Thoracic aorta (tissue), 2 donors: Measurements from ENCODE around the gene RNF150. TPM values are rescaled to one million over a fixed set of nuclear protein-coding genes. Genes with fewer than 3 reads are reported as not detected.

Experiments used
- ATAC-seq: fragments of 150-250 bp; one replicate; pipeline ENCODE4 v1.8.0; 2017; ENCODE audit warnings: low read depth; ENCODE audit not compliant: insufficient number of reproducible peaks, low FRiP score
- DNase-seq: peaks from one replicate; pipeline ENCODE4 v3.0.0-alpha.2; 2020; ENCODE audit warnings: low spot score
- H3K27ac ChIP-seq, 2 donors: fragments of 200-600 bp; sonication (generic); 1 replicate in 1 of 2; 2 replicates in 1 of 2; pipeline ENCODE4 v1.5.1; 2016; ENCODE audit warnings: mild to moderate bottlenecking in 2 of 2, moderate library complexity in 2 of 2
- H3K27me3 ChIP-seq: fragments of 200-600 bp; sonication (generic); replicated peaks from 2 replicates; pipeline ENCODE4 v1.6.0; 2016; ENCODE audit warnings: mild to moderate bottlenecking; ENCODE audit not compliant: insufficient read depth
- H3K36me3 ChIP-seq: fragments of 200-600 bp; sonication (generic); one replicate; pipeline ENCODE4 v1.5.1; 2016
- H3K4me1 ChIP-seq, 2 donors: fragments of 200-600 bp; sonication (generic); 1 replicate in 1 of 2; 2 replicates in 1 of 2; pipeline versions ENCODE4 v1.5.1 to v1.6.0; 2016; ENCODE audit warnings: low read depth in 2 of 2, mild to moderate bottlenecking in 1 of 2; ENCODE audit not compliant: control insufficient read depth in 1 of 2
- H3K4me3 ChIP-seq: fragments of 200-600 bp; sonication (generic); 2 replicates; pipeline ENCODE4 v1.5.1; 2016; ENCODE audit warnings: mild to moderate bottlenecking
- H3K9me3 ChIP-seq: fragments of 200-600 bp; sonication (generic); 2 replicates; pipeline ENCODE4 v1.5.1; 2016
- CTCF ChIP-seq: fragments of 200-600 bp; sonication (generic); IDR thresholded peaks from one replicate; pipeline ENCODE4 v1.5.1; 2019; ENCODE audit warnings: antibody characterized with exemption
- total RNA-seq, 2 donors: library from RNA; depleted of rRNA; stranded (reverse); fragments of >200 nt; gene quantifications; one replicate each; pipeline versions ENCODE4 v1.1.0 to v1.2.3, GENCODE V29; 2016

The RNF150 gene
- total RNA-seq, 2 donors from 2014 or later: 9.7 to 11.6 TPM

GRCh38 chr4:141121768-141122454 lies 11.4 kb downstream of the RNF150 start:
- ATAC-seq: no peak
- H3K4me1 ChIP-seq: peaks cover 0 to 19% of the 10 kb centered on the region in 2 donors

GRCh38 chr4:141121101-141121500 lies 12.2 kb downstream of the RNF150 start:
- ATAC-seq (no peak), DNase-seq (no peak)
- H3K27ac ChIP-seq: no peak overlapping the region
- no peaks in the 10 kb centered on the region for H3K9me3 ChIP-seq
- H3K36me3 ChIP-seq: no peaks in the 10 kb centered on the region
- H3K27me3 ChIP-seq: no peaks in the 10 kb centered on the region
- H3K4me3 ChIP-seq: no peak overlapping the region
- TF ChIP-seq CTCF: no peak
- peaks cover 0 to 14% of the 10 kb centered on the region in 2 donors for H3K4me1 ChIP-seq

More at GRCh38 chr4:141121768-141122454, 11.4 kb downstream of the RNF150 start:
- Histone ChIP-seq H3K9me3 (no peaks in the 10 kb centered on the region), H3K27me3 (no peaks in the 10 kb centered on the region), H3K27ac (no peak overlapping the region), H3K4me3 (no peak overlapping the region), H3K36me3 (no peaks in the 10 kb centered on the region)
- no peak for DNase-seq
- TF ChIP-seq CTCF: no peak

DNA sequence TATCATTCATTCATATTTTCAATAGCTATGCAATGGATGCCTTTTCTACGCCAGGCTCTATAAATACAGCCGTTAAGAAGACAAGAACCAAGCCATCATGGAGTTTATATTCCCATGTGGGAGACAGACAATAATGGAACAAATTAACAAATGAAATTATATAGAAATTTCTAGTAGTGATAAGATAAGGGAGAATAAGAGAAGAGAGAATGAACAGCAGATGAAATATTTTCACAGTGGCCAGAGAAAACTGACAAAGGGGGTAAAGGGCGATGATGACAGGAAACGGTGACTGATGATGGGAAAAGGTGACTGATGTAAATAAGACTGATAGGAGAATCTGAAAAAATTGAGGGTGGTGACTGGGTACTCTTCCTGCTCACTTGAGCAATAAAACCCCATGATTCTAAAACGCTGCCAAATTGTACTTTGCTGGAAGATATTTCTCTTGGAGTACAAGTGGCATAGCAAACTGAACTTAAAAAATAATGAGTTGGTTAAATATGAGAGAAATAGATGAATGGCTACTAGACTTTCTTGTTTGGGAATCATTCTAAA lies 13.2 kb downstream of the RNF150 start:
- Histone ChIP-seq H3K4me3 (no peak overlapping the region), H3K4me1 (peaks cover 0 to 7% of the 10 kb centered on the region in 2 donors), H3K27me3 (no peaks in the 10 kb centered on the region), H3K27ac (no peak overlapping the region), H3K9me3 (no peaks in the 10 kb centered on the region), H3K36me3 (no peaks in the 10 kb centered on the region)
- no peak for TF ChIP-seq CTCF
- DNase-seq (no peak), ATAC-seq (no peak)

DNA sequence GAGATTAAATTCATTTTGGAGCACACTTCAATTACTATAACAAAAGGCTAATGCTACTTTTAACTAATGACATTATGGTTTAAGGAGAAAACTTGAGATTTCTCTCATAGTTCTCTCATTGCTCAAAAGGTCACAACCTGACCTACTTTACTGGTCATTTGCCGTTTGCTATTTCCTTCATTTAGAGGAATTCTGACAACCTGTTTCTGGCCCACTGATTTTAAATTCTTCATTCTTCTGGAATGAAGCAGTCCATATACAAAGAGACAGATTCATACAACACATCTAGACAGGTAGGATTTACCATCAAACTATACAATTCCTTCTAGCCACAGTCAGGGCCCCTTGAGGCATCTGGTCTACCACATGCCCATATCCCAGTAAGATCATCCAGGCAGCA lies 14.2 kb downstream of the RNF150 start:
- no peak overlapping the region for H3K27ac ChIP-seq
- TF ChIP-seq CTCF: no peak
- H3K27me3 ChIP-seq: no peaks in the 10 kb centered on the region
- ATAC-seq: no peak
- no peak overlapping the region for H3K4me3 ChIP-seq
- peaks cover 0 to 7% of the 10 kb centered on the region in 2 donors for H3K4me1 ChIP-seq
- H3K9me3 ChIP-seq: peaks cover 3% of the 10 kb centered on the region
- H3K36me3 ChIP-seq: no peaks in the 10 kb centered on the region
- DNase-seq: no peak

DNA sequence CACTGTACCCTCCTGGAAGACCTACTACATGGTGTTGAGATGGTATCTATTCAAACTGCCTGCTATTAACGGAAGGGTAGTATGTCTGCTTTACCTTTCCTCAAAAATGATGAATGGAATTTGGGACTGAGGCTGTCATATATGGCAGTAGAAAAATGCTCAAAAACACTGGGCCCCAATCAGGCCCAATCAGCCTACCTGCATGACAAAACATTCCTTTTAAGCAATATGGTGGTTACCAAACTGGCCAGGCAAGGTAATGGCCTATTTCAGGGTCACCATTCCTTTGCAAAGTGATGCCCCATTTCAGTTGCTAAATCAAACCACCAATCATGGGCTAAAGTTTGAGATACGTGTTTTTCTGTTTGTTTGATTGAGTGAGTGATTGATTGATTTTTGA lies 14.9 kb downstream of the RNF150 start:
- DNase-seq (no peak), ATAC-seq (no peak)
- no peaks in the 10 kb centered on the region for H3K27me3 ChIP-seq
- peaks cover 3% of the 10 kb centered on the region for H3K9me3 ChIP-seq
- H3K36me3 ChIP-seq: no peaks in the 10 kb centered on the region
- H3K4me3 ChIP-seq: no peak overlapping the region
- no peak for TF ChIP-seq CTCF
- no peak overlapping the region for H3K27ac ChIP-seq
- H3K4me1 ChIP-seq: peaks cover 0 to 7% of the 10 kb centered on the region in 2 donors
